SU-DHL-6 (cell line): ENCODE measurements around the gene SOX13.

Experiments used
- H2AFZ ChIP-seq: fragments of 200-600 bp; sonication (generic); 2 replicates; pipeline ENCODE4 v1.6.1; 2014; ENCODE audit warnings: low read depth, mild to moderate bottlenecking, moderate library complexity, mixed read lengths, antibody characterized with exemption, low read length; ENCODE audit not compliant: severe bottlenecking
- H3F3A ChIP-seq: fragments of 200-600 bp; shearing (Covaris generic); 2 replicates; pipeline ENCODE4 v1.6.0; 2016; ENCODE audit warnings: antibody characterized with exemption, mild to moderate bottlenecking; ENCODE audit not compliant: insufficient read depth
- H3K27ac ChIP-seq: fragments of 200-600 bp; sonication (generic); 2 replicates; pipeline ENCODE4 v1.5.1; 2016; ENCODE audit warnings: low read depth, mild to moderate bottlenecking, low read length, moderate library complexity, mixed read lengths
- H3K27me3 ChIP-seq: fragments of 200-600 bp; sonication (generic), shearing (Covaris generic); 2 replicates; pipeline ENCODE4 v1.6.0; 2014; ENCODE audit warnings: mild to moderate bottlenecking, low read length
- H3K36me3 ChIP-seq: fragments of 200-600 bp; sonication (generic); 2 replicates; pipeline ENCODE4 v1.6.1; 2014; ENCODE audit warnings: mild to moderate bottlenecking, low read length, mixed read lengths
- H3K4me2 ChIP-seq: fragments of 300-600, 200-600 bp; shearing (Covaris generic), sonication (generic); 2 replicates; pipeline ENCODE4 v1.6.0; 2014; ENCODE audit warnings: low read length, low read depth, mild to moderate bottlenecking; ENCODE audit not compliant: poor library complexity, severe bottlenecking
- H3K4me3 ChIP-seq: fragments of 200-600 bp; sonication (generic); 2 replicates; pipeline ENCODE4 v1.5.1; 2014; ENCODE audit warnings: antibody characterized with exemption, low read length, mild to moderate bottlenecking, mixed read lengths; ENCODE audit not compliant: insufficient read depth, poor library complexity, severe bottlenecking
- H3K79me2 ChIP-seq: fragments of 200-600 bp; sonication (generic); 2 replicates; pipeline ENCODE4 v1.6.1; 2014; ENCODE audit warnings: mild to moderate bottlenecking, low read length, moderate library complexity; ENCODE audit not compliant: insufficient read depth
- H3K9ac ChIP-seq: fragments of 200-600 bp; sonication (generic); 2 replicates; pipeline ENCODE4 v1.7.0; 2014; ENCODE audit warnings: mild to moderate bottlenecking, low read length
- H3K9me2 ChIP-seq: fragments of 200-600 bp; sonication (generic); replicated peaks from 2 replicates; pipeline ENCODE4 v1.6.1; 2014; ENCODE audit warnings: low read length; ENCODE audit not compliant: insufficient read depth
- H3K9me3 ChIP-seq: fragments of 200-600 bp; sonication (generic); 2 replicates; pipeline ENCODE4 v1.6.1; 2014; ENCODE audit warnings: low read length, mixed read lengths; ENCODE audit not compliant: insufficient read depth
- H4K20me1 ChIP-seq: fragments of 200-600 bp; sonication (generic); 2 replicates; pipeline ENCODE4 v1.6.1; 2014; ENCODE audit warnings: low read depth, mild to moderate bottlenecking, antibody characterized with exemption, low read length, moderate library complexity, mixed read lengths
- EZH2phosphoT487 ChIP-seq: fragments of 200-600 bp; sonication (generic), shearing (Covaris generic); conservative IDR thresholded peaks from 2 replicates; pipeline ENCODE4 v1.6.1; 2018; ENCODE audit warnings: mild to moderate bottlenecking, antibody characterized with exemption, low read length, moderate library complexity, mixed read lengths
- TF ChIP-seq, protein P1 (sequence below): fragments of 200-600 bp; sonication (generic); IDR thresholded peaks from one replicate; pipeline ENCODE4 v1.5.1; 2017; ENCODE audit warnings: antibody characterized with exemption, mild to moderate bottlenecking, low read length, moderate library complexity; ENCODE audit not compliant: insufficient read depth, poor library complexity, severe bottlenecking

SOX13 gene

DNA sequence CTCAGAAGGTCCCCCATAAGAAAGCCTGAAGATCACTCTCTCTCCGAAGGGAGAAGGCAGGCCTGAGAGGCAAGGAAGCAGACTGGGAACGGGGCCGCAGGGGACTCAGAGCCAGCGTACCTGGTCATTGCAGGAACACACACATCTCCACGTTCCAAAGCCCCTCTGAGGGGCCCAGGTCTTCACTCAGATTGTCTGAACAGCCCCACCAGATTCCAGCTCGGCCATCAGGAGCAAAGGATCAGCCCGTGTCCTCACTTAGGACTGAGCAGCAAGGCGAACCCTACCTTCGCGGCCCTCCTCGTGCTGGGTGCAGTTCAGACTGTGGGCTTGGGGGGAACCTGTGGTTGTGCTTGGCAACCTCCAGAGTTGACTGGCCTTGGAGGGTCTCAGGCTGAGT, 43.9 kb upstream of the SOX13 start:
- Histone ChIP-seq H3K27me3 (no peaks in the 10 kb centered on the region), H3K4me2 (no peak overlapping the region), H3F3A (no peaks in the 10 kb centered on the region), H3K9me2 (no peaks in the 10 kb centered on the region), H3K4me3 (no peak overlapping the region), H3K27ac (no peak overlapping the region), H2AFZ (no peak overlapping the region), H3K9ac (no peak overlapping the region), H3K9me3 (no peaks in the 10 kb centered on the region), H3K79me2 (no peaks in the 10 kb centered on the region), H4K20me1 (no peaks in the 10 kb centered on the region), H3K36me3 (no peaks in the 10 kb centered on the region)
- TF ChIP-seq, protein P1, sequence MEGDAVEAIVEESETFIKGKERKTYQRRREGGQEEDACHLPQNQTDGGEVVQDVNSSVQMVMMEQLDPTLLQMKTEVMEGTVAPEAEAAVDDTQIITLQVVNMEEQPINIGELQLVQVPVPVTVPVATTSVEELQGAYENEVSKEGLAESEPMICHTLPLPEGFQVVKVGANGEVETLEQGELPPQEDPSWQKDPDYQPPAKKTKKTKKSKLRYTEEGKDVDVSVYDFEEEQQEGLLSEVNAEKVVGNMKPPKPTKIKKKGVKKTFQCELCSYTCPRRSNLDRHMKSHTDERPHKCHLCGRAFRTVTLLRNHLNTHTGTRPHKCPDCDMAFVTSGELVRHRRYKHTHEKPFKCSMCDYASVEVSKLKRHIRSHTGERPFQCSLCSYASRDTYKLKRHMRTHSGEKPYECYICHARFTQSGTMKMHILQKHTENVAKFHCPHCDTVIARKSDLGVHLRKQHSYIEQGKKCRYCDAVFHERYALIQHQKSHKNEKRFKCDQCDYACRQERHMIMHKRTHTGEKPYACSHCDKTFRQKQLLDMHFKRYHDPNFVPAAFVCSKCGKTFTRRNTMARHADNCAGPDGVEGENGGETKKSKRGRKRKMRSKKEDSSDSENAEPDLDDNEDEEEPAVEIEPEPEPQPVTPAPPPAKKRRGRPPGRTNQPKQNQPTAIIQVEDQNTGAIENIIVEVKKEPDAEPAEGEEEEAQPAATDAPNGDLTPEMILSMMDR = no peak
- TF ChIP-seq EZH2phosphoT487 = no peak

DNA sequence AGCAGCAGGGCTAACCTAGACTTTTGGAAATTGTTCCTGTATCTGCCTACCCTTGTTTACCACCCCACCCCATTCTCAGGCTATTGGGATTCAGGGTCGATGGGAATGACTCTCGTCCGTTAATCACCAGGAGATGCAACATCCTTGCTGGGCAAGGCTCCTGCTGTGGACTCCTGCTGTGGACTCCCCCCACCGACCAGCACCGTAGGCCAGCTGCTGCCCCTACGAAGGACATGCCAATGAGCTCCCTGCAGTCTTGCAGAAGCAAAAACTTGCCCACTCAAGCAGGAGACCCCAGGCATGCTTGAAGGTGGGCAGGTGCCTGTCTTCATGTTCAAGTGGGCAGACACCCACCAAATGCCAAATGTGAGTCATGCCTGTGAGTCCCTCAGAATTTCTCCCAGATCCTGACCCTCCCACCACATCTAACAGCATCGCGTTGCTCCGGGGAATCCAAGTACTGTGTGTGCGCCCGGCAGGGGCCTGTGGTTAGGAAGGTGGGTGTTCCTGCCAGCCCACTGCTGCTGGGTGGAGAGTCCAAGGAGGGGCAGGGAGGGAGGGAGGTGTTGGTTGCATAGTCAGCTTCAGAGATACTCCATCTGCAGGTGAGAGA, 41.7 kb upstream of the SOX13 start:
- Histone ChIP-seq H3K9ac (no peak overlapping the region), H3K36me3 (no peaks in the 10 kb centered on the region), H3F3A (no peaks in the 10 kb centered on the region), H3K27me3 (no peaks in the 10 kb centered on the region), H3K9me3 (no peaks in the 10 kb centered on the region), H3K9me2 (no peaks in the 10 kb centered on the region), H4K20me1 (no peaks in the 10 kb centered on the region), H2AFZ (no peak overlapping the region), H3K4me3 (no peak overlapping the region), H3K4me2 (no peak overlapping the region), H3K27ac (no peak overlapping the region), H3K79me2 (no peaks in the 10 kb centered on the region)
- no peak for TF ChIP-seq EZH2phosphoT487
- TF ChIP-seq, protein P1 = no peak

GRCh38 chr1:204032642-204033235, 40.2 kb upstream of the SOX13 start:
- H3K9me2 ChIP-seq = no peaks in the 10 kb centered on the region
- H2AFZ ChIP-seq = no peak overlapping the region
- H3K79me2 ChIP-seq = no peaks in the 10 kb centered on the region
- no peaks in the 10 kb centered on the region for H4K20me1 ChIP-seq
- H3F3A ChIP-seq = no peaks in the 10 kb centered on the region
- no peaks in the 10 kb centered on the region for H3K9me3 ChIP-seq
- H3K4me3 ChIP-seq = no peak overlapping the region
- H3K9ac ChIP-seq = no peak overlapping the region
- H3K36me3 ChIP-seq = no peaks in the 10 kb centered on the region
- H3K27ac ChIP-seq = no peak overlapping the region
- H3K27me3 ChIP-seq = no peaks in the 10 kb centered on the region
- H3K4me2 ChIP-seq = no peak overlapping the region
- TF ChIP-seq EZH2phosphoT487 = no peak
- TF ChIP-seq, protein P1 = no peak
